Transverse colon (tissue), 4 donors: ENCODE data around the gene BIRC7.

ENCODE experiments used
- CTCF ChIP-seq, 5 experiments: fragments of 200-600 bp in 3 of 5; fragments of 450-650 bp in 2 of 5; sonication (generic) in 3 of 5; IDR thresholded peaks; 1 replicate in 2 of 5; 2 replicates in 3 of 5; pipeline ENCODE4 v1.5.1; 2016 to 2017; ENCODE audit warnings: antibody characterized with exemption in 5 of 5, inconsistent platforms in 3 of 5, mild to moderate bottlenecking in 2 of 5, moderate library complexity in 1 of 5
- EP300 ChIP-seq: sonication (generic); formaldehyde crosslinking; IDR thresholded peaks from one replicate; pipeline ENCODE4 v1.6.1; 2017; ENCODE audit warnings: antibody characterized with exemption, low read depth
- POLR2A ChIP-seq: fragments of 450-650 bp; IDR thresholded peaks from one replicate; pipeline ENCODE4 v1.6.1; 2016; ENCODE audit warnings: antibody characterized with exemption, mild to moderate bottlenecking, moderate library complexity
- POLR2AphosphoS5 ChIP-seq, 3 donors: sonication (generic); formaldehyde crosslinking; IDR thresholded peaks; one replicate each; pipeline ENCODE4 v1.6.1; 2016; ENCODE audit warnings: antibody characterized with exemption in 3 of 3

- no peak for TF ChIP-seq POLR2A
- TF ChIP-seq CTCF (IDR thresholded peaks at IDR 0.05), result no peak
- TF ChIP-seq POLR2AphosphoS5 (IDR thresholded peaks at IDR 0.05), result no peak
- TF ChIP-seq EP300, result no peak
These were observed 28.3 kb downstream of the BIRC7 start for GRCh38 chr20:63264000-63264399.
